C1 segment of cervical spinal cord (tissue), 14 donors: ENCODE measurements around the gene ZBED2.
"Not testable (repeated sequence)": the region's sequence is repeated elsewhere in the genome, so short reads cannot be mapped to it uniquely, and the experiment has no call there.

Experiments
- DNase-seq, 14 donors: peaks; one replicate each; lab custom pipeline; 2025; lab: John Stamatoyannopoulos, UW

Gene ZBED2

GRCh38 chr3:111595232-111595631 is at the start of gene ZBED2:
ZBED2 (minus strand) TSS chr3:111595346; CDS start chr3:111594201, 1,145 bp downstream.
- DNase-seq, result no peak

- no peak for DNase-seq
Observed at GRCh38 chr3:111639316-111639715, 44.2 kb upstream of the ZBED2 start.

GRCh38 chr3:111636366-111636885 is 41.3 kb upstream of the ZBED2 start:
- DNase-seq, result no peak

- DNase-seq, result no peak
Observed at GRCh38 chr3:111635403-111635802, 40.3 kb upstream of the ZBED2 start.

- not testable (repeated sequence) for DNase-seq
Observed at GRCh38 chr3:111630638-111631037, 35.5 kb upstream of the ZBED2 start.

- DNase-seq, result not testable (repeated sequence)
Observed at GRCh38 chr3:111629018-111629417, 33.9 kb upstream of the ZBED2 start.

GRCh38 chr3:111627092-111627491 is 31.9 kb upstream of the ZBED2 start:
- DNase-seq, result no peak

- no peak for DNase-seq
Observed at GRCh38 chr3:111621535-111621934, 26.4 kb upstream of the ZBED2 start.

GRCh38 chr3:111619833-111620232 is 24.7 kb upstream of the ZBED2 start:
- DNase-seq, result no peak

- DNase-seq, result no peak
Observed at GRCh38 chr3:111618945-111619344, 23.8 kb upstream of the ZBED2 start.

GRCh38 chr3:111617912-111618601 is 22.9 kb upstream of the ZBED2 start:
- DNase-seq, result no peak

- no peak for DNase-seq
Observed at GRCh38 chr3:111617406-111617805, 22.3 kb upstream of the ZBED2 start.

GRCh38 chr3:111616417-111617105 is 21.4 kb upstream of the ZBED2 start:
- DNase-seq, result no peak

- DNase-seq, result no peak
Observed at GRCh38 chr3:111615880-111616279, 20.7 kb upstream of the ZBED2 start.

GRCh38 chr3:111613294-111613693 is 18.1 kb upstream of the ZBED2 start:
- DNase-seq, result no peak

GRCh38 chr3:111610612-111611054 is 15.5 kb upstream of the ZBED2 start:
- no peak for DNase-seq

- DNase-seq, result no peak
Observed at GRCh38 chr3:111610189-111610588, 15.0 kb upstream of the ZBED2 start.

GRCh38 chr3:111609700-111610099 is 14.6 kb upstream of the ZBED2 start:
- DNase-seq, result no peak

- DNase-seq, result no peak
Observed at GRCh38 chr3:111608383-111608782, 13.2 kb upstream of the ZBED2 start.

GRCh38 chr3:111607240-111607920 is 12.2 kb upstream of the ZBED2 start:
- no peak for DNase-seq

GRCh38 chr3:111605493-111605892 is 10.3 kb upstream of the ZBED2 start:
- no peak for DNase-seq

- DNase-seq, result no peak
Observed at GRCh38 chr3:111605018-111605417, 9.9 kb upstream of the ZBED2 start.
